HFFc6 (cell line): Measurements from ENCODE around the gene IQGAP2. TPM values are rescaled to one million over a fixed set of nuclear protein-coding genes. Genes with fewer than 3 reads are reported as not detected.

Experiments
- DNase-seq: peaks from one replicate; pipeline ENCODE4 v3.0.0-alpha.2; 2018
- H3K27ac Mint-ChIP-seq: 2 replicates; pipeline ENCODE4 v1.8.0; 2020; ENCODE audit warnings: mild to moderate bottlenecking, mixed read lengths
- H3K27me3 Mint-ChIP-seq: 2 replicates; pipeline ENCODE4 v1.8.0; 2021; ENCODE audit warnings: mild to moderate bottlenecking, moderate library complexity, mixed read lengths; ENCODE audit not compliant: insufficient read depth
- H3K36me3 Mint-ChIP-seq: 2 replicates; pipeline ENCODE4 v1.8.0; 2021; ENCODE audit warnings: low read depth, mixed read lengths
- H3K4me1 Mint-ChIP-seq: 2 replicates; pipeline ENCODE4 v1.8.0; 2020; ENCODE audit warnings: low read depth, mixed read lengths
- H3K4me3 Mint-ChIP-seq: 2 replicates; pipeline ENCODE4 v1.8.0; 2020; ENCODE audit warnings: mild to moderate bottlenecking, moderate library complexity, mixed read lengths
- H3K9me3 Mint-ChIP-seq: 2 replicates; pipeline ENCODE4 v1.8.0; 2020; ENCODE audit warnings: mild to moderate bottlenecking, mixed read lengths
- CTCF ChIP-seq: fragments of 200-600 bp; sonication (generic); IDR thresholded peaks from 2 replicates; pipeline ENCODE4 v1.5.0; 2021; ENCODE audit warnings: antibody characterized with exemption, mild to moderate bottlenecking
- total RNA-seq, 6 experiments: library from RNA; stranded (reverse); fragmentation: NEBNext Ultra II Directional; extraction: Animal tissue kit (Norgen Biotek cat#: 25700); gene quantifications; 2 replicates in 1 of 6; 3 replicates in 5 of 6; pipeline ENCODE4 v1.2.3, GENCODE V29; 2021

Gene IQGAP2
- total RNA-seq, 6 experiments from 2014 or later, result 0.09 to 0.47 (median 0.21) TPM; not detected in 1

- DNase-seq, result no peak
- Mint-ChIP-seq H3K27ac (no peak overlapping the region), H3K4me1 (peaks cover 9% of the 10 kb centered on the region)
Measured at GRCh38 chr5:76527685-76528161, 124.6 kb downstream of the IQGAP2 start.

GRCh38 chr5:76528547-76529331 lies 125.7 kb downstream of the IQGAP2 start:
- Mint-ChIP-seq H3K27me3 (peaks cover 1% of the 10 kb centered on the region), H3K4me3 (no peak overlapping the region), H3K4me1 (peaks cover 9% of the 10 kb centered on the region), H3K36me3 (no peaks in the 10 kb centered on the region), H3K27ac (no peak overlapping the region), H3K9me3 (no peaks in the 10 kb centered on the region)
- no peak for DNase-seq
- no peak for TF ChIP-seq CTCF

More at GRCh38 chr5:76527685-76528161, 124.6 kb downstream of the IQGAP2 start:
- TF ChIP-seq CTCF, result no peak
- Mint-ChIP-seq H3K36me3 (no peaks in the 10 kb centered on the region), H3K9me3 (no peaks in the 10 kb centered on the region), H3K4me3 (no peak overlapping the region), H3K27me3 (peaks cover 5% of the 10 kb centered on the region)

- peaks cover 9% of the 10 kb centered on the region for H3K4me1 Mint-ChIP-seq
- H3K27ac Mint-ChIP-seq, result no peak overlapping the region
Measured at GRCh38 chr5:76529464-76530344, 126.6 kb downstream of the IQGAP2 start.

GRCh38 chr5:76532052-76532451 lies 129.0 kb downstream of the IQGAP2 start:
- DNase-seq, result no peak
- Mint-ChIP-seq H3K27ac (no peak overlapping the region), H3K4me1 (peaks cover 9% of the 10 kb centered on the region), H3K4me3 (no peak overlapping the region), H3K9me3 (no peaks in the 10 kb centered on the region), H3K27me3 (peaks cover 3% of the 10 kb centered on the region), H3K36me3 (no peaks in the 10 kb centered on the region)
- no peak for TF ChIP-seq CTCF

More at GRCh38 chr5:76529464-76530344, 126.6 kb downstream of the IQGAP2 start:
- Mint-ChIP-seq H3K4me3 (no peak overlapping the region), H3K36me3 (no peaks in the 10 kb centered on the region), H3K27me3 (peaks cover 3% of the 10 kb centered on the region), H3K9me3 (no peaks in the 10 kb centered on the region)
- TF ChIP-seq CTCF, result no peak
- DNase-seq, result no peak

GRCh38 chr5:76532973-76533372 lies 129.9 kb downstream of the IQGAP2 start:
- Mint-ChIP-seq H3K36me3 (no peaks in the 10 kb centered on the region), H3K27me3 (peaks cover 3% of the 10 kb centered on the region), H3K27ac (no peak overlapping the region), H3K9me3 (no peaks in the 10 kb centered on the region), H3K4me1 (peaks cover 3% of the 10 kb centered on the region), H3K4me3 (no peak overlapping the region)
- TF ChIP-seq CTCF, result no peak
- no peak for DNase-seq
